NCI-H345 treated with DMSO at 0.1 percent for 48 hours (cell line): Measurements from ENCODE around the gene GATM.
"Not testable (repeated sequence)": the region's sequence is repeated elsewhere in the genome, so short reads cannot be mapped to it uniquely, and the experiment has no call there.

Experiments used
- DNase-seq: peaks from one replicate; lab custom pipeline; 2025; ENCODE audit not compliant: unreplicated experiment; lab: John Stamatoyannopoulos, UW

Gene GATM

GRCh38 chr15:45389351-45389750 lies 11.0 kb upstream of the GATM start:
- no peak for DNase-seq

GRCh38 chr15:45387380-45388007 lies 9.2 kb upstream of the GATM start:
- no peak for DNase-seq

GRCh38 chr15:45386974-45387373 lies 8.6 kb upstream of the GATM start:
- no peak for DNase-seq

- DNase-seq: no peak
Measured at GRCh38 chr15:45386420-45386819, 8.1 kb upstream of the GATM start.

GRCh38 chr15:45385590-45385989 lies 7.2 kb upstream of the GATM start:
- no peak for DNase-seq

- no peak for DNase-seq
Measured at GRCh38 chr15:45384700-45385099, 6.4 kb upstream of the GATM start.

- DNase-seq: no peak
Measured at GRCh38 chr15:45378913-45379262, 544 bp upstream of the GATM start.

GRCh38 chr15:45377609-45378148 lies 665 bp downstream of the GATM start:
- no peak for DNase-seq

- no peak for DNase-seq
Measured at GRCh38 chr15:45376967-45377608, 1.3 kb downstream of the GATM start.

- no peak for DNase-seq
Measured at GRCh38 chr15:45376300-45376928, 1.9 kb downstream of the GATM start.

- no peak for DNase-seq
Measured at GRCh38 chr15:45375836-45376235, 2.5 kb downstream of the GATM start.

- DNase-seq: no peak
Measured at GRCh38 chr15:45373976-45374375, 4.4 kb downstream of the GATM start.

- no peak for DNase-seq
Measured at GRCh38 chr15:45372041-45372995, 6.0 kb downstream of the GATM start.

- DNase-seq: no peak
Measured at GRCh38 chr15:45371546-45371945, 6.8 kb downstream of the GATM start.

- DNase-seq: not testable (repeated sequence)
Measured at GRCh38 chr15:45370042-45370441, 8.3 kb downstream of the GATM start.

GRCh38 chr15:45367222-45367621 lies 11.1 kb downstream of the GATM start:
- not testable (repeated sequence) for DNase-seq

GRCh38 chr15:45364271-45364670 lies 14.1 kb downstream of the GATM start:
- no peak for DNase-seq

- DNase-seq: no peak
Measured at GRCh38 chr15:45363801-45364200, 14.5 kb downstream of the GATM start.

GRCh38 chr15:45363334-45363733 lies 15.0 kb downstream of the GATM start:
- DNase-seq: no peak

GRCh38 chr15:45362419-45362818 lies 15.9 kb downstream of the GATM start:
- no peak for DNase-seq

GRCh38 chr15:45361878-45362277 lies 16.5 kb downstream of the GATM start:
- DNase-seq: no peak
